ENCODE measurements around the gene PNLIPRP2.

DNA sequence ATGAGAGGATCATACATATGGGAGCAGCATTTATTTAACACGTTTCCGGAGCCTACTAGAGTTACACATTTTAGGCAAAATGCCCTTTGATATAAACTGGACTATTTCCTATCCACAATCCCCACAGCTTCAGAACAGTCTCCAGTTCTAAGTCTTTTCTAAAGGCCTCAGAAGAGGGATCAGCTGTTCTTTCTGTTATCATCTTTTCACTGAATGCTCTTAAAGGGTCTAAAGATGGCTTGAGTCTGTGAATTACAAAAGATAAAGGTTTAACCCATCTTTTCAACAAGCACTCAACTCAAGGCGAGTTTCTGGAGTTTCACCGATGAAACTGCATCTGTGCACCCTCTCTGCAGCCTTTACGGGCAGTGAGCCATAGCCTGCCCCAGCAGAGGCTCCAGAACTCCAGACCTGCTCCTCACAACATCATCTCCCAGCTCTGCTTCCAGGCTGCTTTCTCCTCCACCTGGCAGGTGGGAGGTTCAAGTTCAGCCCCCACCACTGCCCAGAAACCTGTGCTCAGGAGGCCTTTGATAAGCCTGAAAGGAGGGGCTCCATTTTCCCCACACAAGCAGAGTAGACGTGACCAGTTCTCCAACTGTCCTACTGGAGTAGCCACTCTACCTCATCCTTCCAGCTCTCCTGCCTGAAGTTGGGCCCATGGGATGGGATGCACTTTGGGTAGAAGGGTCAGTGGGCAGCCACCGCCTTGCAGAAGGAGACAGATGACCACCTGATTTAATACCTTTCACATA, 68.2 kb downstream of the PNLIPRP2 start:
- TF ChIP-seq POLR2AphosphoS5 (IDR thresholded peaks at IDR 0.05; ENCODE audit: borderline replicate concordance, low read depth, low read length) = no peak
- TF ChIP-seq EZH2 (IDR thresholded peaks at IDR 0.05) = no peak

Measured in SK-N-MC (cell line).